ENCODE results near the gene HDAC8.

HDAC8 gene

DNA sequence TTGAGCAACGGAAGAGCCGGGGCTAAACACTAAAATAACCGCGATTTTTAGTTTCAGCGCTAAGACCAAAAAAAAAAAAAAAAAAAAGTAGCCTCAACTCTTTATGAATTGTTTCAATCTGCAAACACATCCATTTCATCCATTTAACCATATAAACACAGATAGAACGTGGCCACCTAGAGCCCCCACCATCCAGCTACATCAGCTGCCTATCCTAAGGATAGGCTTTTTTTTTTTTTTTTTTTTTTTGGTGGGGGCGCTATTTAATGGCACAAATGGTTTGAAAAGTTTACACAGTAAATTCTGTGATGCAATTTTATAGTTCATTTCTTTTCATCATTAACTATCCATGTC is 492 bp upstream of the HDAC8 start:
- H3K4me3 ChIP-seq (ENCODE audit: insufficient read depth, low read length, poor library complexity, severe bottlenecking) = peak overlapping the region; percentile 96
- H3K36me3 ChIP-seq (ENCODE audit: low read length) = no peaks in the 10 kb centered on the region
- no peaks in the 10 kb centered on the region for H3K27me3 ChIP-seq (ENCODE audit: low read length)
- H4K20me1 ChIP-seq (ENCODE audit: low read depth, low read length) = no peaks in the 10 kb centered on the region
- H3F3A ChIP-seq (ENCODE audit: insufficient read depth) = no peaks in the 10 kb centered on the region
- peak overlapping the region; percentile 87 for H3K9ac ChIP-seq (ENCODE audit: low read length)
- no peaks in the 10 kb centered on the region for H3K9me3 ChIP-seq (ENCODE audit: insufficient read depth, low read length)
- H3K4me2 ChIP-seq (ENCODE audit: low read depth, low read length, poor library complexity, severe bottlenecking) = peak overlapping the region; percentile 82
- peaks cover 5% of the 10 kb centered on the region; the same call in 1 of the 2 replicates for H3K79me2 ChIP-seq (ENCODE audit: insufficient read depth, low read length)
- no peaks in the 10 kb centered on the region for H3K9me2 ChIP-seq (replicated peaks; ENCODE audit: insufficient read depth, low read length)
- no peak for TF ChIP-seq EZH2phosphoT487 (conservative IDR thresholded peaks at IDR 0.05; ENCODE audit: low read length)
- TF ChIP-seq, protein P1, sequence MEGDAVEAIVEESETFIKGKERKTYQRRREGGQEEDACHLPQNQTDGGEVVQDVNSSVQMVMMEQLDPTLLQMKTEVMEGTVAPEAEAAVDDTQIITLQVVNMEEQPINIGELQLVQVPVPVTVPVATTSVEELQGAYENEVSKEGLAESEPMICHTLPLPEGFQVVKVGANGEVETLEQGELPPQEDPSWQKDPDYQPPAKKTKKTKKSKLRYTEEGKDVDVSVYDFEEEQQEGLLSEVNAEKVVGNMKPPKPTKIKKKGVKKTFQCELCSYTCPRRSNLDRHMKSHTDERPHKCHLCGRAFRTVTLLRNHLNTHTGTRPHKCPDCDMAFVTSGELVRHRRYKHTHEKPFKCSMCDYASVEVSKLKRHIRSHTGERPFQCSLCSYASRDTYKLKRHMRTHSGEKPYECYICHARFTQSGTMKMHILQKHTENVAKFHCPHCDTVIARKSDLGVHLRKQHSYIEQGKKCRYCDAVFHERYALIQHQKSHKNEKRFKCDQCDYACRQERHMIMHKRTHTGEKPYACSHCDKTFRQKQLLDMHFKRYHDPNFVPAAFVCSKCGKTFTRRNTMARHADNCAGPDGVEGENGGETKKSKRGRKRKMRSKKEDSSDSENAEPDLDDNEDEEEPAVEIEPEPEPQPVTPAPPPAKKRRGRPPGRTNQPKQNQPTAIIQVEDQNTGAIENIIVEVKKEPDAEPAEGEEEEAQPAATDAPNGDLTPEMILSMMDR (IDR thresholded peaks at IDR 0.05; ENCODE audit: insufficient read depth, low read length, poor library complexity, severe bottlenecking) = peak; percentile 9
- H3K27ac ChIP-seq (ENCODE audit: low read depth, low read length) = no peak overlapping the region
- peak overlapping the region; percentile 95 for H2AFZ ChIP-seq (ENCODE audit: low read depth, low read length, severe bottlenecking)

DNA sequence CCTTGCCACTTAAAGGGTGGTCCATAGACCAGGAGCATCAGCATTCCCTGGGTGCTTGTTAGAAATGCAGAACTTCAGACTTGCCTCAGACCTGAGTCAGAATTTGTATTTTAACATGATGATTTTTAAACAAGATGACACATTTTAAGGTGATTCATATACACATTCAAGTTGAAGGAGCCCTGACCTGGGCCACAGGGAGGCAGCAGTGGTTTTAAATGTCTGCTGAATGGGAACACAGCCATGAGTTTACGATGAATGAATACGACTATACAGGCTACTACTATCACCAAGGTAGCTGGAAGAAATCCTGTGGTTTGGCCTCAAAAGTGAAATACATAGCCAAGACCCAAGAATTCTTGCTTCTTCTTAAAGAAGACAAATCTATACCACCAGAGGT is 2.9 kb downstream of the HDAC8 start:
- Histone ChIP-seq H3F3A (ENCODE audit: insufficient read depth) (no peaks in the 10 kb centered on the region), H2AFZ (ENCODE audit: low read depth, low read length, severe bottlenecking) (no peak overlapping the region), H3K4me3 (ENCODE audit: insufficient read depth, low read length, poor library complexity, severe bottlenecking) (no peak overlapping the region), H3K4me2 (ENCODE audit: low read depth, low read length, poor library complexity, severe bottlenecking) (no peak overlapping the region), H4K20me1 (ENCODE audit: low read depth, low read length) (no peaks in the 10 kb centered on the region), H3K27me3 (ENCODE audit: low read length) (no peaks in the 10 kb centered on the region), H3K9me2 (replicated peaks; ENCODE audit: insufficient read depth, low read length) (no peaks in the 10 kb centered on the region), H3K36me3 (ENCODE audit: low read length) (no peaks in the 10 kb centered on the region), H3K27ac (ENCODE audit: low read depth, low read length) (no peak overlapping the region), H3K9me3 (ENCODE audit: insufficient read depth, low read length) (no peaks in the 10 kb centered on the region), H3K9ac (ENCODE audit: low read length) (no peak overlapping the region), H3K79me2 (ENCODE audit: insufficient read depth, low read length) (peaks cover 5% of the 10 kb centered on the region; the same call in 1 of the 2 replicates)
- TF ChIP-seq EZH2phosphoT487 (conservative IDR thresholded peaks at IDR 0.05; ENCODE audit: low read length) = no peak
- TF ChIP-seq, protein P1 (IDR thresholded peaks at IDR 0.05; ENCODE audit: insufficient read depth, low read length, poor library complexity, severe bottlenecking) = no peak

DNA sequence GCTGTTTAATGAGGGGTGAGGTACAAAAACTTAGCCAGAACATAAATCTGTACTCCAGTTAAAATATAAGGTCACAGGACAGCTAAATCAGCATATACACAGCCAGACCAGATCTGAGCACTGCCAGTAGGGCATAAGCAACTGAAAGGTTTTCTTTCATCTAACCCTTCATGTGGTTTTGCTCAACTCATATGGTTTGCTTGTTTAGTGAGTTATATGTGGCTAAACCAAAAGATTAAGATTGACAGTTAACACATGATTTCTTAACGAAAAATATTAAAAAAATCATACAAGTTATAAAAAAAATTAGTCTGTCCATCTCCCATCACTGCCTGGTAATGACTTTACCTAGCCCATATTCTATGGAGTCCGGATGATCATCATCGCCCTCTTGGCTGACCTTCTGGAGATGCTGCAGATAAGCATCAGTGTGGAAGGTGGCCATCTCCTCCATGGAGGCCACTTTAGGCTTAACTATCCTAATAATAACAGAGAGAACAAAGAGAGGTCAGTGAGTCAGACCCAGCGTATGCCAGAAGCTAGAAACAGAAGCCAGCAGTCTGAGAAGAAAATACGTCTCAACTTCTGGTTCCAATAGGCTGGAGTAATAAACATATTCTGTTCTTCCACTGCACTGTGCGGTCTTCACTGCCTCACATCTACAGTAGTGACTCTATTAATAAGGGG is 4.1 kb downstream of the HDAC8 start:
- H3K9me3 ChIP-seq (ENCODE audit: insufficient read depth, low read length) = no peaks in the 10 kb centered on the region
- no peaks in the 10 kb centered on the region for H4K20me1 ChIP-seq (ENCODE audit: low read depth, low read length)
- H3K4me2 ChIP-seq (ENCODE audit: low read depth, low read length, poor library complexity, severe bottlenecking) = no peak overlapping the region
- TF ChIP-seq, protein P1 (IDR thresholded peaks at IDR 0.05; ENCODE audit: insufficient read depth, low read length, poor library complexity, severe bottlenecking) = no peak
- TF ChIP-seq EZH2phosphoT487 (conservative IDR thresholded peaks at IDR 0.05; ENCODE audit: low read length) = no peak
- H3K36me3 ChIP-seq (ENCODE audit: low read length) = no peaks in the 10 kb centered on the region
- peaks cover 5% of the 10 kb centered on the region; the same call in 1 of the 2 replicates for H3K79me2 ChIP-seq (ENCODE audit: insufficient read depth, low read length)
- H3K9ac ChIP-seq (ENCODE audit: low read length) = no peak overlapping the region
- no peak overlapping the region for H3K27ac ChIP-seq (ENCODE audit: low read depth, low read length)
- H3F3A ChIP-seq (ENCODE audit: insufficient read depth) = no peaks in the 10 kb centered on the region
- H2AFZ ChIP-seq (ENCODE audit: low read depth, low read length, severe bottlenecking) = no peak overlapping the region
- no peaks in the 10 kb centered on the region for H3K27me3 ChIP-seq (ENCODE audit: low read length)
- no peaks in the 10 kb centered on the region for H3K9me2 ChIP-seq (replicated peaks; ENCODE audit: insufficient read depth, low read length)
- H3K4me3 ChIP-seq (ENCODE audit: insufficient read depth, low read length, poor library complexity, severe bottlenecking) = no peak overlapping the region

All from SU-DHL-6 (cell line).